ENCODE results near the gene MYO9A. TPM values are rescaled to one million over a fixed set of nuclear protein-coding genes. Genes with fewer than 3 reads are reported as not detected.
A peak's percentile ranks its signal among the peaks of the same experiment; 100 is the strongest.
"Not testable (repeated sequence)": the region's sequence is repeated elsewhere in the genome, so short reads cannot be mapped to it uniquely, and the experiment has no call there.

The MYO9A gene
- total RNA-seq, 1 experiment from 2014 or later: 21.4 TPM

GRCh38 chr15:72136170-72137051 is 18.5 kb upstream of the MYO9A start:
- DNase-seq (ENCODE audit: low read depth): no peak

DNA sequence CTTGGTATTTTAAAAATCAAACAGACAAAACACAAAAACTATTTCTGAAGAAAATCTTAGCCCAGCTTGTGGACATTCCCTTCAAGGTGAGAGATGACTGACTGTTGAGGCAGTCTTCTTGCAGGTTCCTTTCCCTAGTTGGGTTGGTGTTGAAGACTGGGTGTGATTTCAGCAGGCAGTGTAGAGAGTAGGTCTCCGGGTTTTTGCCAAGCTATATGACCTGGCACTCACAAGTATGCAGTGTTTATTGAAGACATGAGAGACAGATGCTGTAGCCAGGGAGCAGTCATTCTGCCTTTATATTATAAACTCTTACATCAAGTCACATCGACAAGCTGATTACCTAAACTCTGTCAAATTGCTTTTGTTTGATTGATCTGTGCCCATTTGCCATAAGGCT is 17.8 kb upstream of the MYO9A start:
- no peak for DNase-seq (ENCODE audit: low read depth)

GRCh38 chr15:72133211-72133610 is 15.3 kb upstream of the MYO9A start:
- no peak for DNase-seq (ENCODE audit: low read depth)

DNA sequence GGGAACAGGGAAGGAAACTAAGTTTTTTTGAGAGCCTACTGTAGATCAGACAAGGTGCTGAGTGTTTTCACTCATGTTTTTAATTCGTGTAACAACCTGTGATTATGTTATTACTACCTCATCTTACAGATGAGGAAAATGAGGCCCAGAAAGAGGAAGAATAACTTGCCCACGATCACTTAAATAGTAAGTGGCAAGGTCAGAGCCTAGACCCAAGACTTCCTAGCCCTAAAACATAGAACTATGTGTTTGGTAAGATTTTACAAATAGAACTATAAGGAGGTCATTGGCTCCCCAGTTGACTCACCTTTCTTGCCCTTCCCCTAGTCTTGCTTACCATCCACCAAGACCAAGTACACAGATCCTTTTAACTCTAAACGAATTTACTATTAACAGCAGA is 14.0 kb upstream of the MYO9A start:
- no peak for DNase-seq (ENCODE audit: low read depth)

DNA sequence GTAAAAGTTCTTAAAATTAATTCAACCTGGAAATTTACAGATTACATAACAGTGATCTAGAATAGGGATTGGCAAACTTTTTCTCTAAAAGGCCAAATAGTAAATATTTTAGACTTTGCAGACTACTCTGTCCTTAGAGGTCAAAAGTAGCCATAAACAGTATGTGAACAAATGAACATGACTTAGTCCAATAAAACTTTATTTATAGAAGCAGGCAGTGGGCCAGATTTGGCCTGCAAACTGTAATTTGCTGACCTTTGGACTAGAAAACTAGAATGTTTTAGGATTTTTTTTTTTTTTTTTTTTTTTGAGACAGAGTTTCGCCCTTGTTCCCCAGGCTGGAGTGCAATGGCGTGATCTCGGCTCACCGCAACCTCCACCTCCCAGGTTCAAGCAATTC is 12.3 kb upstream of the MYO9A start:
- DNase-seq (ENCODE audit: low read depth): no peak

- no peak for DNase-seq (ENCODE audit: low read depth)
Observed at GRCh38 chr15:72128359-72128758, 10.4 kb upstream of the MYO9A start.

DNA sequence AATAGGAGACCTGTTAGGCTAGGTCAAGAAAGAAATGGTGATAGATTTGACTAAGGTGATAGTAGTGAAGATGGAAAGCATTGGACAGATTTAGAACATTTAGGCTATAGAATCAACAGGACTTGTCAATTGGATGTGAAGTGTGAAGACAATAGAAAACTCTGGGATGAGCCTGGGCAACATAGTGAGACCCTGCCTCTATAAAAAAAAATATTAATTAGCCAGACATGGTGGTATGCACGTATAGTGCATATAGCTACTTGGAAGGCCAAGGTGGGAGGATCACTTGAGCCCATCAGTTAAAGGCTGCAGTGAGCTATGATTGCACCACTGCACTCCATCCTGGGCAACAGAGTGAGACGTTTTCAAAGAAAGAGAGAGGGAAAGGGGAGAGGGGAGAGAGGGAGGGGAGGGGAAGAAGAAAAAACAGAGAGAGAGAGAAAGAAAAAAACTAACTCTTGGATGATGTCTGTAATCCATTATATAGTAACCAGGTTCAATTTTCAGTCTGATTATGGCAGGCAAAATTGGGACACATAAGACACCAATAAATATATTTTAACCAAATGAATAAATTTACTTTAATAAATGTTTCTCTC is 9.9 kb upstream of the MYO9A start:
- DNase-seq (ENCODE audit: low read depth): no peak

DNA sequence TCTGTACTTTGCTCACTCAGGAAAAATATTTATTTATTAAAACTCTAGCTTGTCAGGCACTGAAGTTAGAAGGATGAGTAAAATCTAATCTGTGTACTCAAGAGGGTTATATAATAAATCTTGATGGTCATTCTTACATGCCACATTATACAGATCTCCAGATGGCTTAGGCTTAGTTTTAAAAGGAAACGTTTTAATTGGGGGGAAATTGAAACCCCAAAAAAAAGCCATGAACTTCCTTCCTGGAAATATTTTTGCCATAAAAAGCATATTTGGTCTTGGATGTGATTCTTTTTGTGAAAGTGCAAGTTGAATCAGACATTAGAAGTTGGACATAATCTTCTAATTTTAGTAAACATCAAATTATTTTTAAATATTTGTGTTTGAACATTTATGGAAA is 6.3 kb upstream of the MYO9A start:
- no peak for DNase-seq (ENCODE audit: low read depth)

- DNase-seq (ENCODE audit: low read depth): peak; percentile 87
Observed at GRCh38 chr15:72117486-72118016, 399 bp downstream of the MYO9A start.

DNA sequence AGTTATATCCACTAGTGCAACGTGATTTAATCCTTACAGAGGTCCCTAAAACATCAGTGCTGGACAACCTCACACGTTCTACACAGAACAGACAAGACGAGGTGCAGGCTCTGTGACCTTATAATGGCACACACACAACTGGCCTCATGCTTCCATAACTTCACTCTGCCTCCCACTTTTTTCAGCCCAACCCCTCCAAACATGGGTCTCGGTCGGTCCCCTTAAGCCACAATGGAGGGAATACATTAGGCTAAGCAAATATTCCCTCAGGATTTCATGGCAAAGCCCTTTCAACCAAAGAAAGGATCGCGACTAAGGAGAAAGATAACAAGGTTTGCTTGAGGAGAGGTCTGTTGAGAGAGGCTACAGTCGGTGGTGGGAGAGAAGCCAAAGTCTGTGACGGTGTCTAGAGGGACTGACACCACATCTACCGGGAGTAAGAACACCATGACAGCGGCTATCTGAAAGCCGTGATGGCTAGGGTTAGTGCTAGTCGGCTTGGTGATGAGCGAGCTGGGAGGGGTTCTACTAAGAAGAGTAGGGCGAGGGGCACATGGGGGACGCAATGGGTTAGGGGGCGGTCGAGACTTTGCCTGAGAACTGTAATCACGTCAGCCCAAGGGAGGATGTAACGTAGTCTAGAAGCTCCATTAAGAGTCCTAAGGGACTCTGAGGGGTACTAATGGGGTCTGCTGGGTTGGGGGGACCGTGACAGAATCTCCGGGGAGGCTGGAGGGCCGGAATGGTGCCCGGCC is 1.0 kb downstream of the MYO9A start:
- DNase-seq (ENCODE audit: low read depth): peak; percentile 11

DNA sequence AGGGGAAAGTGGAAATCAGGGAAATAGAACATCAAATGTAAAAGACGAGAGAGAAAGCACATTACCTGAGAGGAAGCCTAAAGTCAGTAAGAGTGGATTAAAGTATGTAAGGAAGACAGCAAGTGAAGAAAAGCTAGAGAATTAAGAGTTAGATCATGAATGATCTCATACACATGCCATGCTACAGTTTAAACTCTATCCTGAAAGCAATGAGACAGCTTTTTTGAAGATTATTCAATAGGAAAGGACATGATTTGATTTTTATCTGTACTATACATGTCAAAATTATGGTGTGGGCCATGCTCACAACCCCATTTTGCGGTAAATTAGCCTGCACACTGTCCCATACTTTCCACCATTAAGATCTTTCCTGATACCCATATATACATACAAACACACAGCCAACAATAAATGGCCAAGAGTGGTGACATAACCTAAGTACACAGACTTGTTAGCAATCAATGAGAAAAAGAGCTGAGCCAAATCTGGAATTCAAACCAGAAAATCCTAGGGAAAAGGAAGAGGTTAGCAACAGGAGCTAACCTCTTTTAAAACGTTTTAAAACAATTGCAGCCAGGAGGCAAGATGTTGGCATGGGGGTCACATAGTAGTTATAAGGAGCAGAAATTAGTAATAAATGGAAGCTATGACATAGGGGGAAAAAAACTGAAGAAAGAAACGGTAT is 4.5 kb downstream of the MYO9A start:
- DNase-seq (ENCODE audit: low read depth): no peak

DNA sequence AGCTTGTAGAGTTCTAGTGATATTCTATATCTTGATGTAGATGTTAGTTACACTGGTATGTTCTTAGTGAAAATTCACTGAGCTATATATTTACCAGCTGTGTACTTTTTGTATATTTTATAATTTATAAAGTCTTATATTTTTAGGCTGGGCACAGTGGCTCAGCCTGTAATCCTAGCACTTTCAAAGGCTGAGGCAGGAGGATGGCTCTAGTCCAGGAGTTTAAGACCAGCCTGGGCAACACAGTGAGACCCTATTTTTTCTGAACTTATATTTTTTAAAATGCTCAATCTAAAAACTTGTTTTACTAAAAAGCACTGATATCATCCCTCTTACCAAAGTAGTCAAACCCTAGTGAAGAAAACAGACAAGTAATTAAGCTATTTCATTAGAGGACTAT is 5.1 kb downstream of the MYO9A start:
- DNase-seq (ENCODE audit: low read depth): no peak

DNA sequence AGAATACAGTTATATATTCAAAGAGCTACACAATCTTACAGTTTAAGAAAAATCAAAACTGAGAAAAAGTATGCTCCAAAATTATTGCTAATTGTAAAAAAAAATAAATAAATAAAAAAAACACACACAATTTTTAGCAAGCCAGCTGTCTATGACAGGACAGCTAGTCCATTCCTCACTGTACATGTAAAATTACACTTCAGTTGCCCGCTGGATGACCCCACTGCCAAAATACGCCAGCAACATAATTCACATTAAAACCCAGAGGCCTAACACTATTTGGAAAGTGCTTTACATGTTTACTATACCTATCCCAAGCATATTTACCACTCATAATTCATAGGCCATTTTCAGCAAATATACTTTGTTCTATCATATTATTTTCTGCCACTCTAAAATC is 5.8 kb downstream of the MYO9A start:
- no peak for DNase-seq (ENCODE audit: low read depth)

- no peak for DNase-seq (ENCODE audit: low read depth)
Observed at GRCh38 chr15:72110355-72110754, 7.6 kb downstream of the MYO9A start.

DNA sequence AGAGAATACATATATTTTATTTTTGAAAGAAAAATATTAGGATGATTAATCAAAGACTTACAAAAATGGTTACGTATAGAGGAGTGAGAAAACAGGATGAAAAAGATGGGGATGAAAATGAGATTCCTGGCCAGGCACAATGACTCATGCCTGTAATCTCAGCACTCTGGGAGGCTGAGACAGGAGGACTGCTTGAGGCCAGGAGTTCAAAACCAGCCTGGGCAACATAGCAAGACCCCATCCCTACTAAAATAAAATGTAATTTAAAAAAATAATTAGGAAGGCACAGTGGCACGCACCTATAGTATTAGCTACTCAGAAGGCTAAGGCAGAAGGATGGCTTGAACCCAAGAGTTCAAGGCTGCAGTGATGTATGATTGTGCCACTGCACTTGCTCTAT is 11.9 kb downstream of the MYO9A start:
- no peak for DNase-seq (ENCODE audit: low read depth)

- DNase-seq (ENCODE audit: low read depth): no peak
Observed at GRCh38 chr15:72105111-72105510, 12.8 kb downstream of the MYO9A start.

DNA sequence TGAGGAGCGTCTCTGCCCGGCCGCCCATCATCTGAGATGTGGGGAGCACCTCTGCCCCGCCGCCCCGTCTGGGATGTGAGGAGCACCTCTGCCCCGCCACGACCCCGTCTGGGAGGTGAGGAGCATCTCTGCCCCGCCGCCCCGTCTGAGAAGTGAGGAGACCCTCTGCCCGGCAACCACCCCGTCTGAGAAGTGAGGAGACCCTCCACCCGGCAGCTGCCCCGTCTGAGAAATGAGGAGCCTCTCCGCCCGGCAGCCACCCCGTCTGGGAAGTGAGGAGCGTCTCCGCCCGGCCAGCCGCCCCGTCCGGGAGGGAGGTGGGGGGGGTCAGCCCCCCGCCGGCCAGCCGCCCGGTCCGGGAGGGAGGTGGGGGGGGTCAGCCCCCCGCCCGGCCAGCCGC is 17.4 kb downstream of the MYO9A start:
- not testable (repeated sequence) for DNase-seq (ENCODE audit: low read depth)

DNA sequence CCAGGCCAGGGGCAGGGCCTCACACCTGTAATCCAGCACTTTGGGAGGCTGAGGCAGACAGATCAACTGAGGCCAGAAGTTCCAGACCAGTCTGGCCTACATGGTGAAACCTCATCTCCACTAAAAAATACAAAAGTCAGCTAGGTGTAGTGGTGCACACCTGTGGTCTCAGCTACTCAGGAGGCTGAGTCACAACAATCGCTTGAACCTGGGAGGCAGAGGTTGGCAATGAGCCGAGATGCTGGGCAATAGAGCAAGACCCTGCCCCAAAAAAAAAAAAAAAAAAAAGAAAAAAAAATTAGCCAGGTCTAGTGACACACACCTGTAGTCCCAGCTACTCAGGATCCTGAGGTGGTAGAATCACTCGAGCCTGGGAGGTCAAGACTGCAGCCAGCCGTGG is 18.8 kb downstream of the MYO9A start:
- no peak for DNase-seq (ENCODE audit: low read depth)

DNA sequence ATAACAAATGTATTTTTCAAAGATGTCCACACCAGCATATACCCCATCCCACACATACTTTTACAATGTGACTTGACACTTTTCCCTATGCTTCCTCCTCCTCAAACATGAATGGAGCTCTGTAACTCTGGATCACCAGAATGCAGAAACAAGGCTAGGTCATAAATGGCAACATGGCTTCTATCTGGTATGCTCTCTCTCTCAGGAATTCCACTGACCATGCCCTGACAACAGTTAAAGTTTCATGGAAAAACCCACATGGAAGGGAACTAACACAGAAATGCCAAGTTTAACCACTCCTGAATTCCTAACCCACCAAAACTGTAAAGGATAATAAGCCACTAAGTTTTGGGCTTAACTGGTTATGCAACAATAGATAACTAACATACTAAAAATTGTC is 19.9 kb downstream of the MYO9A start:
- no peak for DNase-seq (ENCODE audit: low read depth)

- no peak for DNase-seq (ENCODE audit: low read depth)
Observed at GRCh38 chr15:72096796-72097195, 21.2 kb downstream of the MYO9A start.

DNA sequence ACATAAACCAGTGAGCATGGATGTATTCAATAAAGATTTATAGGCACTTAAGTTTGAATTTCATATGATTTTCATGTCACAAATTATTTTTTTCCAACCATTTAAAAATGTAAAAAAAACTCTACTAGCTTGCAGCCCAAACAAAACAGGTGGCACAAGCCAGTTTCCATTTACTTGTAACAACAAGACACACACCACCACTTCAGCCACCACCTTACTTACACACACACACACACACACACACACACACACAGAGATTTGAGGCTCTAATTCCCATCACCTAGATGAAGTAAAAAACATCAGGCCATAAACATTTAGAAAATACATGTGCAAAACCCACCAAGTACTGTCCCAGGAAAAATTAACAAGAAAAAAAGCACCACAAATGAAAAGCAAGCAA is 25.3 kb downstream of the MYO9A start:
- DNase-seq (ENCODE audit: low read depth): no peak

DNA sequence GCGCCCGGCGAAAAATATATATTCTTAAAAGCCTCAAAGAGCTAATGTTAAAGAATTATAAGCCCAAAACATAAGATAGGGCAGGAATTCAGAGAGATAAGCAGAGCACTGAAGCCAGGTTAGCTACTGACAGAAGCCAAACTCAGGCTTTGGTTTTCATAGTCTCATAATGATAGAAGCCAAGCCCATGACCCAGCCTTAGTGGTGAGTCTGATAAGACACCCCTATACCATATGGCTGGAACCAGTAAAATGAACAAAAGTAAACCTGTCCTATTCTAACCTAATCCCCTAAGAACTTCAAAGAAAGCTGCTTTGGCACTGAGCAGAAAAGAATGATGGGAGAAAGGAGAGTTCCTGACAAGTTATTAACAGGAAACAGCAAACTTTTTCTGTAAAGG is 25.9 kb downstream of the MYO9A start:
- no peak for DNase-seq (ENCODE audit: low read depth)
